Upper lobe of left lung (tissue), 4 donors: ENCODE data around the gene SLC22A24.

ENCODE experiments used
- EP300 ChIP-seq, 4 donors: sonication (generic); formaldehyde crosslinking; IDR thresholded peaks; one replicate each; pipeline ENCODE4 v1.5.1; 2017; ENCODE audit warnings: antibody characterized with exemption in 4 of 4, control low read depth in 2 of 4
- POLR2A ChIP-seq, 4 donors: fragments of 450-650 bp; IDR thresholded peaks; one replicate each; pipeline ENCODE4 v1.5.1; 2016 to 2017; ENCODE audit warnings: antibody characterized with exemption in 4 of 4, mild to moderate bottlenecking in 2 of 4
- TF ChIP-seq, protein P1 (sequence below), 6 experiments: fragments of 450-650 bp in 4 of 6; fragments of 200-600 bp in 2 of 6; sonication (generic) in 2 of 6; IDR thresholded peaks; one replicate each; pipeline ENCODE4 v1.5.1; 2016 to 2019; ENCODE audit warnings: antibody characterized with exemption in 6 of 6

DNA sequence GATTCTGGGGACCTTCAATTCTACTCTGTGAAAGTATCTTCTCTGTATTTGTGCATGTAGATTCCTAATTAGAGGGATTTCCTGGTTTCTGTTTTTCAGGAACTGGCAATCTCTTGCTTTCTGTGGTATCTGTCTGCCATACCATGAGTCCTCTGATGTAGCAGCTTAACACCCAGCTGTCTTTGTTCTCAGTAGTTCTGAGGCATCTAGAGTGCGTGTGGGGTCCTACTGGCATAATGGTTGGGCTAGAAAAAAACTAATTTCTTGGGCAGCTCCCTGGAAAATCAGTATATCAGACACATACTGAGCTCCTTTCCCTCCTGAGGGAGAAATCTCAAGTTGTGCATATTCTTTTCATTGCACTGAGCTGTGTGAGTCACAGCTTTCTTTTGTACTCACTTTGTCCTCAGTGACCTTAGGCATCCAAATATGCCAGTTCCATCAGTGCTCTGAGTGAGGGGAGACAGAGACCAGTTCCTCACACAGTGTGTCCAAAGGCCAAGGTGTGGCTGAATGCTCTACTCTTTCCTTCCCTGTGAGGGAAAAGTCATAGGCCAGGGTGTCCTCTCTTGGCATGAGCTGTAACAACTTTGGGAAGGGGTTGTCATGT, 35.5 kb upstream of the SLC22A24 start:
- TF ChIP-seq, protein P1, sequence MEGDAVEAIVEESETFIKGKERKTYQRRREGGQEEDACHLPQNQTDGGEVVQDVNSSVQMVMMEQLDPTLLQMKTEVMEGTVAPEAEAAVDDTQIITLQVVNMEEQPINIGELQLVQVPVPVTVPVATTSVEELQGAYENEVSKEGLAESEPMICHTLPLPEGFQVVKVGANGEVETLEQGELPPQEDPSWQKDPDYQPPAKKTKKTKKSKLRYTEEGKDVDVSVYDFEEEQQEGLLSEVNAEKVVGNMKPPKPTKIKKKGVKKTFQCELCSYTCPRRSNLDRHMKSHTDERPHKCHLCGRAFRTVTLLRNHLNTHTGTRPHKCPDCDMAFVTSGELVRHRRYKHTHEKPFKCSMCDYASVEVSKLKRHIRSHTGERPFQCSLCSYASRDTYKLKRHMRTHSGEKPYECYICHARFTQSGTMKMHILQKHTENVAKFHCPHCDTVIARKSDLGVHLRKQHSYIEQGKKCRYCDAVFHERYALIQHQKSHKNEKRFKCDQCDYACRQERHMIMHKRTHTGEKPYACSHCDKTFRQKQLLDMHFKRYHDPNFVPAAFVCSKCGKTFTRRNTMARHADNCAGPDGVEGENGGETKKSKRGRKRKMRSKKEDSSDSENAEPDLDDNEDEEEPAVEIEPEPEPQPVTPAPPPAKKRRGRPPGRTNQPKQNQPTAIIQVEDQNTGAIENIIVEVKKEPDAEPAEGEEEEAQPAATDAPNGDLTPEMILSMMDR (IDR thresholded peaks at IDR 0.05): no peak
- TF ChIP-seq POLR2A (IDR thresholded peaks at IDR 0.05) (no peak), EP300 (IDR thresholded peaks at IDR 0.05) (no peak)
